Measurements from ENCODE around the gene RSPH1.

Gene RSPH1

GRCh38 chr21:42423685-42424084 is 72.3 kb downstream of the RSPH1 start:
- no peak for DNase-seq

GRCh38 chr21:42423197-42423675 is 72.8 kb downstream of the RSPH1 start:
- DNase-seq: no peak

Measured in fibroblast of upper back skin (primary cell).